ENCODE results near the gene DLGAP1. TPM values are rescaled to one million over a fixed set of nuclear protein-coding genes. Genes with fewer than 3 reads are reported as not detected.

The DLGAP1 gene
- total RNA-seq, 3 donors from 2014 or later (not counting 1 experiment from before 2014, with no cell fraction given) = not detected

- Histone ChIP-seq H3K27ac (ENCODE audit: low read length) (no peak overlapping the region), H3K4me3 (ENCODE audit: low read length) (no peak overlapping the region), H3K9me3 (ENCODE audit: control insufficient read depth, insufficient read depth, low read length) (no peaks in the 10 kb centered on the region), H3K4me1 (ENCODE audit: control insufficient read depth, insufficient read depth, low read length) (no peaks in the 10 kb centered on the region), H3K27me3 (ENCODE audit: control insufficient read depth, insufficient read depth, low read length) (no peaks in the 10 kb centered on the region), H3K36me3 (ENCODE audit: control insufficient read depth, insufficient read depth, low read length) (no peaks in the 10 kb centered on the region)
- Mint-ChIP-seq H3K4me1 (no peaks in the 10 kb centered on the region), H3K4me3 (no peak overlapping the region), H3K9me3 (no peaks in the 10 kb centered on the region), H3K36me3 (no peaks in the 10 kb centered on the region), H3K27me3 (ENCODE audit: low read depth in 2 of 2) (peaks cover 0 to 5% of the 10 kb centered on the region in 2 donors), H3K27ac (no peak overlapping the region)
- WGBS (ENCODE audit: insufficient coverage) = 100% methylated on average over 1 of the region's 1 CpG
- DNase-seq (no peak), ATAC-seq (no peak)
- intact Hi-C loops (cut with micrococcal nuclease) = no loop called here
- no peak for TF ChIP-seq CTCF (IDR thresholded peaks at IDR 0.05)
Measured at GRCh38 chr18:3720159-3720558, 734.9 kb downstream of the DLGAP1 start.

GRCh38 chr18:3717376-3718025 lies 737.6 kb downstream of the DLGAP1 start:
- intact Hi-C loops (cut with micrococcal nuclease) = no loop called here
- no peaks in the 10 kb centered on the region for H3K36me3 Mint-ChIP-seq
- Histone ChIP-seq H3K27ac (ENCODE audit: low read length) (no peak overlapping the region), H3K36me3 (ENCODE audit: control insufficient read depth, insufficient read depth, low read length) (no peaks in the 10 kb centered on the region), H3K4me1 (ENCODE audit: control insufficient read depth, insufficient read depth, low read length) (no peaks in the 10 kb centered on the region), H3K27me3 (ENCODE audit: control insufficient read depth, insufficient read depth, low read length) (no peaks in the 10 kb centered on the region), H3K4me3 (ENCODE audit: low read length) (no peak overlapping the region), H3K9me3 (ENCODE audit: control insufficient read depth, insufficient read depth, low read length) (no peaks in the 10 kb centered on the region)
- no peak overlapping the region for H3K4me3 Mint-ChIP-seq
- no peak for ATAC-seq
- H3K27ac Mint-ChIP-seq = no peak overlapping the region
- no peak for DNase-seq
- TF ChIP-seq CTCF (IDR thresholded peaks at IDR 0.05) = no peak
- H3K9me3 Mint-ChIP-seq = no peaks in the 10 kb centered on the region
- peaks cover 0 to 4% of the 10 kb centered on the region in 2 donors for H3K27me3 Mint-ChIP-seq (ENCODE audit: low read depth in 2 of 2)
- H3K4me1 Mint-ChIP-seq = no peaks in the 10 kb centered on the region
- WGBS (ENCODE audit: insufficient coverage) = 25% methylated on average over 4 of the region's 5 CpGs

DNA sequence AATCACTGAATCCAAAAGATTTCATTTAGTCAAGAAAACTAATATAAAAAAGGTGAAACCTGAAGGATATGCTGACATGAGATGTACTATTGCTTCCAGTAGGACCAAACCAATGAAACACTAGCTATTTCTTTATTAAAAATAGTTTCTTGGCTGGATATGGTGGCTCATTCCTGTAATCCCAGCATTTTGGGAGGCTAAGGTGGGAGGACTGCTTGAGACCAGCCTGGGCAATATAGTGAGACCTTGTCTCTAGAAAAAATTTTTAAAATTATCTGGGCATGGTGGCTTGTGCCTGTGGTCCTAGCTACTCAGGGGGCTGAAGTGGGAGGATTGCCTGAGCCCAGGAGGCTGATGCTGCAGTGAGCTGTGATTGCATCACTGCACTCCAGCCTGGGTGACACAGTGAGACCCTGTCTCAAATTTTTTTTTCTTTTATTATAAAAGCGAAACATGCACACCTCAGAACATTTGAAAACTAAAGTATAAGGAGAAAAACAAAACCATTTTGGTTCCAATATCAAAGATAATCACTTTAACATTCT lies 738.9 kb downstream of the DLGAP1 start:
- Mint-ChIP-seq H3K27ac (no peak overlapping the region), H3K27me3 (ENCODE audit: low read depth in 2 of 2) (peaks cover 5 to 6% of the 10 kb centered on the region in 2 donors), H3K4me3 (no peak overlapping the region), H3K36me3 (no peaks in the 10 kb centered on the region), H3K9me3 (no peaks in the 10 kb centered on the region), H3K4me1 (no peaks in the 10 kb centered on the region)
- H3K27ac ChIP-seq (ENCODE audit: low read length) = no peak overlapping the region
- no peak for TF ChIP-seq CTCF (IDR thresholded peaks at IDR 0.05)
- no peaks in the 10 kb centered on the region for H3K27me3 ChIP-seq (ENCODE audit: control insufficient read depth, insufficient read depth, low read length)
- H3K4me3 ChIP-seq (ENCODE audit: low read length) = no peak overlapping the region
- H3K4me1 ChIP-seq (ENCODE audit: control insufficient read depth, insufficient read depth, low read length) = no peaks in the 10 kb centered on the region
- no peaks in the 10 kb centered on the region for H3K36me3 ChIP-seq (ENCODE audit: control insufficient read depth, insufficient read depth, low read length)
- intact Hi-C loops (cut with micrococcal nuclease) = no loop called here
- DNase-seq (no peak), ATAC-seq (no peak)
- WGBS (ENCODE audit: insufficient coverage) = 80% methylated on average over 1 of the region's 1 CpG
- no peaks in the 10 kb centered on the region for H3K9me3 ChIP-seq (ENCODE audit: control insufficient read depth, insufficient read depth, low read length)
